ENCODE measurements around the gene PAQR8. TPM values are rescaled to one million over a fixed set of nuclear protein-coding genes. Genes with fewer than 3 reads are reported as not detected.

Gene PAQR8
- total RNA-seq, 6 experiments from 2014 or later, result 2.8 to 3.8 (median 3.1) TPM

GRCh38 chr6:52411911-52412310, 50.0 kb downstream of the PAQR8 start:
- H3K4me1 Mint-ChIP-seq (ENCODE audit: low read depth), result peaks cover 62% of the 10 kb centered on the region
- TF ChIP-seq CTCF (IDR thresholded peaks at IDR 0.05), result peak; percentile 17; the same call in 1 of the 2 replicates

GRCh38 chr6:52415333-52415732, 53.4 kb downstream of the PAQR8 start:
- no peak for DNase-seq
- no peak for TF ChIP-seq CTCF (IDR thresholded peaks at IDR 0.05)
- H3K4me3 Mint-ChIP-seq, result peak overlapping the region; percentile 14; the same call in 1 of the 2 replicates
- H3K4me1 Mint-ChIP-seq (ENCODE audit: low read depth), result peaks cover 77% of the 10 kb centered on the region
- H3K36me3 Mint-ChIP-seq (ENCODE audit: low read depth), result peaks cover 4% of the 10 kb centered on the region; the same call in 1 of the 2 replicates
- H3K27me3 Mint-ChIP-seq (ENCODE audit: insufficient read depth), result no peaks in the 10 kb centered on the region; the same call in 1 of the 2 replicates
- H3K9me3 Mint-ChIP-seq, result no peaks in the 10 kb centered on the region
- peak overlapping the region; percentile 88 for H3K27ac Mint-ChIP-seq

More at GRCh38 chr6:52411911-52412310, 50.0 kb downstream of the PAQR8 start:
- H3K36me3 Mint-ChIP-seq (ENCODE audit: low read depth), result no peaks in the 10 kb centered on the region
- DNase-seq, result no peak
- no peaks in the 10 kb centered on the region for H3K27me3 Mint-ChIP-seq (ENCODE audit: insufficient read depth)
- no peaks in the 10 kb centered on the region for H3K9me3 Mint-ChIP-seq
- no peak overlapping the region for H3K4me3 Mint-ChIP-seq
- peak overlapping the region; percentile 11; the same call in 1 of the 2 replicates for H3K27ac Mint-ChIP-seq

- Mint-ChIP-seq H3K27me3 (ENCODE audit: insufficient read depth) (no peaks in the 10 kb centered on the region; the same call in 1 of the 2 replicates), H3K4me3 (peak overlapping the region; percentile 66), H3K27ac (peak overlapping the region; percentile 88), H3K9me3 (no peaks in the 10 kb centered on the region), H3K36me3 (ENCODE audit: low read depth) (peaks cover 4% of the 10 kb centered on the region; the same call in 1 of the 2 replicates), H3K4me1 (ENCODE audit: low read depth) (peaks cover 70% of the 10 kb centered on the region)
- peak; percentile 35 for DNase-seq
- TF ChIP-seq CTCF (IDR thresholded peaks at IDR 0.05), result no peak
Observed at GRCh38 chr6:52415917-52416628, 54.1 kb downstream of the PAQR8 start.

DNA sequence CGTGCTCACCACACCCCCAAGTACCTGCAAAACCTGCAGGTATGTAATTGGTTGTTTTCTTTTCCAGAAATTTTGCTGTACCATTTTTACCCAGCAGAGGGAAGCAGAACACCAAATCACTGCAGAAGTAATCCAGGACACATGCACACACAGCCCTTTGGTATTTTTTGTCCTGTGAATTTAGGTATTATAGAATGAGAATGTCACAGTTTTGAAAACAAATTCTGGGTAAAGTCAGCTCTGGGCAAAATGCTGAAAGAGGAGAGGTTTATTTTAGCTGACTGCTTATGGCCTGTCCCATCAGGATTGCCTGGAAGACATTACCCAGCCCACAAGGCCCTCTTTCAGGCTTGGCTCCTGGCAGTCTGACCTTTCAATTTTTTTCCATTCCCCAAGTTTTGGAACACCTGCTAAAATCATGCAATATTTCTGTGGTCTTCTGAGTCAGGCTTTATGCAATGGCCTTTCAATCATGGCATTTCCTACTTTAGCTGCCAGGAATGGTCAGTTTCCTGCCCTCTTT, 54.7 kb downstream of the PAQR8 start:
- Mint-ChIP-seq H3K27ac (peak overlapping the region; percentile 88), H3K36me3 (ENCODE audit: low read depth) (peaks cover 4% of the 10 kb centered on the region; the same call in 1 of the 2 replicates), H3K4me3 (peak overlapping the region; percentile 66), H3K4me1 (ENCODE audit: low read depth) (peaks cover 64% of the 10 kb centered on the region), H3K9me3 (no peaks in the 10 kb centered on the region), H3K27me3 (ENCODE audit: insufficient read depth) (no peaks in the 10 kb centered on the region; the same call in 1 of the 2 replicates)
- TF ChIP-seq CTCF (IDR thresholded peaks at IDR 0.05), result peak; percentile 94
- peak; percentile 74 for DNase-seq

- Mint-ChIP-seq H3K27me3 (ENCODE audit: insufficient read depth) (no peaks in the 10 kb centered on the region; the same call in 1 of the 2 replicates), H3K4me1 (ENCODE audit: low read depth) (peaks cover 53% of the 10 kb centered on the region)
- peak; percentile 77 for DNase-seq
Observed at GRCh38 chr6:52417675-52418111, 55.7 kb downstream of the PAQR8 start.

More at GRCh38 chr6:52417675-52418111, 55.7 kb downstream of the PAQR8 start:
- Mint-ChIP-seq H3K36me3 (ENCODE audit: low read depth) (peaks cover 4% of the 10 kb centered on the region; the same call in 1 of the 2 replicates), H3K9me3 (no peaks in the 10 kb centered on the region), H3K27ac (peak overlapping the region; percentile 88), H3K4me3 (peak overlapping the region; percentile 25)
- TF ChIP-seq CTCF (IDR thresholded peaks at IDR 0.05), result no peak

Measured in HFFc6 (cell line).